ENCODE results near the gene NAA50. TPM values are rescaled to one million over a fixed set of nuclear protein-coding genes. Genes with fewer than 3 reads are reported as not detected.

The NAA50 gene
- total and polyA plus RNA-seq, 10 of the 15 experiments (the other 5 are each of a cell fraction or from before 2014, with no cell fraction given) = 31.7 to 205 (median 110) TPM

DNA sequence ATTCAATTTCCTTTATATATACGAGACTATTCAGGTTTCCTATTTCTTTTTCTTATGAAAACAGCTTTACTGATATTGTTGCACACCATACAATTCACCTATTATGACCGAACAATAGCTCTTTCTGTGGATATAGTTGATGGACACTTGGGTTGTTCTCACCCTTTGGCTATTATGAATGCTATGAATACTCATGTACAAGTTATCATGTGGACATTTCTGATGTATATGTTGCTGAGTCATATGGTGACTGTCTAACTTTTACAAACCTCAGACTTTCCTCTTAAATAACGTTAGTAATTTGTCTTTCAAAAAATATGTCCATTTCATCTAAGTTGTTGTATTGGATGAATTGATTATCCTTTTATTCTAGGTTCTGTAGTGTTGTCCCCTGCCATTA lies 33.9 kb downstream of the NAA50 start:
- Histone ChIP-seq H3K4me2 (ENCODE audit: control insufficient read depth, insufficient read depth) (no peak overlapping the region), H3K79me2 (ENCODE audit: control insufficient read depth, insufficient read depth, low read length) (no peaks in the 10 kb centered on the region), H3K27ac (ENCODE audit: control insufficient read depth, insufficient read depth) (no peak overlapping the region), H3K4me3 (no peak overlapping the region), H3K9me3 (replicated peaks; ENCODE audit: control insufficient read depth, insufficient read depth, low read length) (no peaks in the 10 kb centered on the region), H3K4me1 (ENCODE audit: control insufficient read depth, insufficient read depth, low read length) (no peaks in the 10 kb centered on the region), H3K27me3 (replicated peaks in 1 of 2; ENCODE audit: control insufficient read depth in 2 of 2, insufficient read depth in 2 of 2, low read length in 1 of 2) (no peaks in the 10 kb centered on the region), H3K9ac (ENCODE audit: control insufficient read depth, insufficient read depth, low read length) (no peak overlapping the region), H2AFZ (ENCODE audit: control insufficient read depth, low read depth, low read length) (no peak overlapping the region), H4K20me1 (ENCODE audit: control insufficient read depth, insufficient read depth) (no peaks in the 10 kb centered on the region), H3K36me3 (ENCODE audit: control insufficient read depth in 2 of 2, insufficient read depth in 2 of 2, low read length in 1 of 2) (no peaks in the 10 kb centered on the region)
- intact Hi-C loops (cut with micrococcal nuclease; ENCODE audit: unreplicated experiment) = no loop called here
- DNase-seq (ENCODE audit: low read depth, low spot score) (no peak), FAIRE-seq (no peak), ATAC-seq (peak; percentile 47)
- WGBS (ENCODE audit: insufficient coverage, insufficient replicate concordance, low lambda C conversion rate, missing lambda C conversion rate) = 44% methylated on average over 3 of the region's 3 CpGs
- in situ Hi-C loops (cut with MboI) = no loop called here
- BruUV-seq (replicated peaks) = no TSS peak
- ChIA-PET RAD21 (ENCODE audit: unreplicated experiment) (interaction anchor here (1.1 kb wide), 1 partner anchor 24 kb away, joined by 3 read pairs; no protein-coding TSS in a partner anchor), POLR2A (interaction anchor here (0.6 to 0.9 kb wide), 4 partner anchors 16 to 157 kb away, joined by 3 to 13 read pairs (median 5); partner anchors contain the start of gene USF3), SMC1A (ENCODE audit: uncharacterized antibody, unreplicated experiment) (interaction anchor here (0.6 to 2.4 kb wide), 6 partner anchors 11 to 225 kb away, joined by 3 to 13 read pairs (median 4); no protein-coding TSS in a partner anchor), CTCF (interaction anchor here (0.6 to 2.5 kb wide), 3 partner anchors 23 to 271 kb away, joined by 3 to 12 read pairs (median 4); partner anchors contain the start of genes CFAP44 and NAA50)
- TF ChIP-seq TBL1XR1 (IDR thresholded peaks at IDR 0.05; ENCODE audit: low read depth, low read length) (no peak), MTA3 (IDR thresholded peaks at IDR 0.05; ENCODE audit: borderline replicate concordance, low read length) (no peak), JUNB (IDR thresholded peaks at IDR 0.05) (peak; percentile 49), MYC (IDR thresholded peaks at IDR 0.05; ENCODE audit: insufficient read depth, insufficient read length, insufficient replicate concordance, low read length, severe bottlenecking) (no peak)
- TF ChIP-seq, protein P1, sequence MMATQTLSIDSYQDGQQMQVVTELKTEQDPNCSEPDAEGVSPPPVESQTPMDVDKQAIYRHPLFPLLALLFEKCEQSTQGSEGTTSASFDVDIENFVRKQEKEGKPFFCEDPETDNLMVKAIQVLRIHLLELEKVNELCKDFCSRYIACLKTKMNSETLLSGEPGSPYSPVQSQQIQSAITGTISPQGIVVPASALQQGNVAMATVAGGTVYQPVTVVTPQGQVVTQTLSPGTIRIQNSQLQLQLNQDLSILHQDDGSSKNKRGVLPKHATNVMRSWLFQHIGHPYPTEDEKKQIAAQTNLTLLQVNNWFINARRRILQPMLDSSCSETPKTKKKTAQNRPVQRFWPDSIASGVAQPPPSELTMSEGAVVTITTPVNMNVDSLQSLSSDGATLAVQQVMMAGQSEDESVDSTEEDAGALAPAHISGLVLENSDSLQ (IDR thresholded peaks at IDR 0.05) = peak; percentile 49; the same call in 1 of the 2 replicates
- TF ChIP-seq, protein P2, sequence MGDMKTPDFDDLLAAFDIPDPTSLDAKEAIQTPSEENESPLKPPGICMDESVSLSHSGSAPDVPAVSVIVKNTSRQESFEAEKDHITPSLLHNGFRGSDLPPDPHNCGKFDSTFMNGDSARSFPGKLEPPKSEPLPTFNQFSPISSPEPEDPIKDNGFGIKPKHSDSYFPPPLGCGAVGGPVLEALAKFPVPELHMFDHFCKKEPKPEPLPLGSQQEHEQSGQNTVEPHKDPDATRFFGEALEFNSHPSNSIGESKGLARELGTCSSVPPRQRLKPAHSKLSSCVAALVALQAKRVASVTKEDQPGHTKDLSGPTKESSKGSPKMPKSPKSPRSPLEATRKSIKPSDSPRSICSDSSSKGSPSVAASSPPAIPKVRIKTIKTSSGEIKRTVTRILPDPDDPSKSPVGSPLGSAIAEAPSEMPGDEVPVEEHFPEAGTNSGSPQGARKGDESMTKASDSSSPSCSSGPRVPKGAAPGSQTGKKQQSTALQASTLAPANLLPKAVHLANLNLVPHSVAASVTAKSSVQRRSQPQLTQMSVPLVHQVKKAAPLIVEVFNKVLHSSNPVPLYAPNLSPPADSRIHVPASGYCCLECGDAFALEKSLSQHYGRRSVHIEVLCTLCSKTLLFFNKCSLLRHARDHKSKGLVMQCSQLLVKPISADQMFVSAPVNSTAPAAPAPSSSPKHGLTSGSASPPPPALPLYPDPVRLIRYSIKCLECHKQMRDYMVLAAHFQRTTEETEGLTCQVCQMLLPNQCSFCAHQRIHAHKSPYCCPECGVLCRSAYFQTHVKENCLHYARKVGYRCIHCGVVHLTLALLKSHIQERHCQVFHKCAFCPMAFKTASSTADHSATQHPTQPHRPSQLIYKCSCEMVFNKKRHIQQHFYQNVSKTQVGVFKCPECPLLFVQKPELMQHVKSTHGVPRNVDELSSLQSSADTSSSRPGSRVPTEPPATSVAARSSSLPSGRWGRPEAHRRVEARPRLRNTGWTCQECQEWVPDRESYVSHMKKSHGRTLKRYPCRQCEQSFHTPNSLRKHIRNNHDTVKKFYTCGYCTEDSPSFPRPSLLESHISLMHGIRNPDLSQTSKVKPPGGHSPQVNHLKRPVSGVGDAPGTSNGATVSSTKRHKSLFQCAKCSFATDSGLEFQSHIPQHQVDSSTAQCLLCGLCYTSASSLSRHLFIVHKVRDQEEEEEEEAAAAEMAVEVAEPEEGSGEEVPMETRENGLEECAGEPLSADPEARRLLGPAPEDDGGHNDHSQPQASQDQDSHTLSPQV (IDR thresholded peaks at IDR 0.05) = no peak

Measured in GM12878 (cell line).